GM21529 (cell line): ENCODE data around the gene TNPO2.
A peak's percentile ranks its signal among the peaks of the same experiment; 100 is the strongest.
"Not testable (repeated sequence)": the region's sequence is repeated elsewhere in the genome, so short reads cannot be mapped to it uniquely, and the experiment has no call there.

Experiments
- ATAC-seq: cut with Tn5 transposase; IDR thresholded peaks from one replicate; pipeline ENCODE4 v1.9.1; 2021; ENCODE audit not compliant: unreplicated experiment

Gene TNPO2

GRCh38 chr19:12737835-12738351, 14.2 kb upstream of the TNPO2 start:
- ATAC-seq: no peak

GRCh38 chr19:12736995-12737834, 13.5 kb upstream of the TNPO2 start, which contains the start of gene GET3:
Gene GET3, plus strand, starts transcription at chr19:12737497. Its CDS starts 9 bp downstream, at chr19:12737506.
- ATAC-seq: peak; percentile 81

- no peak for ATAC-seq
These were observed 9.9 kb upstream of the TNPO2 start for GRCh38 chr19:12733369-12734214.

GRCh38 chr19:12731337-12731736, 7.6 kb upstream of the TNPO2 start:
- ATAC-seq: no peak

GRCh38 chr19:12730064-12730463, 6.3 kb upstream of the TNPO2 start:
- no peak for ATAC-seq

GRCh38 chr19:12727745-12728433, 4.2 kb upstream of the TNPO2 start:
- ATAC-seq: no peak

- ATAC-seq: no peak
These were observed 3.2 kb upstream of the TNPO2 start for GRCh38 chr19:12726988-12727316.

GRCh38 chr19:12725612-12726011, 1.9 kb upstream of the TNPO2 start:
- not testable (repeated sequence) for ATAC-seq

- ATAC-seq: no peak
These were observed 421 bp downstream of the TNPO2 start for GRCh38 chr19:12723381-12723640.

- ATAC-seq: peak; percentile 73
These were observed 959 bp downstream of the TNPO2 start for GRCh38 chr19:12722566-12723380.

GRCh38 chr19:12721656-12722565, 1.8 kb downstream of the TNPO2 start:
- peak; percentile 14 for ATAC-seq

- no peak for ATAC-seq
These were observed 2.7 kb downstream of the TNPO2 start for GRCh38 chr19:12720851-12721655.

- no peak for ATAC-seq
These were observed 3.4 kb downstream of the TNPO2 start for GRCh38 chr19:12720296-12720695.

- no peak for ATAC-seq
These were observed 7.8 kb downstream of the TNPO2 start for GRCh38 chr19:12715929-12716328.

- no peak for ATAC-seq
These were observed 8.6 kb downstream of the TNPO2 start for GRCh38 chr19:12715102-12715501.

GRCh38 chr19:12713304-12713703, 10.4 kb downstream of the TNPO2 start:
- ATAC-seq: not testable (repeated sequence)

GRCh38 chr19:12712077-12712476, 11.7 kb downstream of the TNPO2 start:
- ATAC-seq: not testable (repeated sequence)

GRCh38 chr19:12711187-12711586, 12.5 kb downstream of the TNPO2 start:
- ATAC-seq: no peak

- ATAC-seq: no peak
These were observed 15.1 kb downstream of the TNPO2 start for GRCh38 chr19:12708641-12709040.
